Activated B cell treated with CpG ODN at 0.5 μM for 24 hours (primary cell): ENCODE results near the gene UACA. TPM values are rescaled to one million over a fixed set of nuclear protein-coding genes. Genes with fewer than 3 reads are reported as not detected.

Experiments used
- ATAC-seq: fragments of 200-7000 bp; cut with Tn5 transposase; one replicate; pipeline ENCODE4 v1.10.0; 2021; ENCODE audit warnings: low read depth, mild to moderate bottlenecking, moderate library complexity
- CTCF ChIA-PET: fragments of 350-600 bp; sonication (Branson Sonifier 250); formaldehyde crosslinking; loops from one replicate; lab custom pipeline; 2021; ENCODE audit warnings: antibody characterized with exemption; lab: Charles Lee
- POLR2A ChIA-PET: fragments of 350-600 bp; sonication (Branson Sonifier 250); formaldehyde crosslinking; loops from one replicate; lab custom pipeline; 2021; ENCODE audit warnings: antibody characterized with exemption; lab: Charles Lee
- DNase-seq: peaks from one replicate; pipeline ENCODE4 v3.0.0; 2022
- H3K27ac Mint-ChIP-seq: one replicate; pipeline ENCODE4 v1.8.0; 2020; ENCODE audit warnings: mixed read lengths
- H3K27me3 Mint-ChIP-seq: one replicate; pipeline ENCODE4 v1.8.0; 2021; ENCODE audit warnings: mixed read lengths
- H3K36me3 Mint-ChIP-seq: one replicate; pipeline ENCODE4 v1.8.0; 2021; ENCODE audit warnings: low read depth, mixed read lengths
- H3K4me1 Mint-ChIP-seq: one replicate; pipeline ENCODE4 v1.8.0; 2021; ENCODE audit warnings: mixed read lengths
- H3K4me3 Mint-ChIP-seq: one replicate; pipeline ENCODE4 v1.8.0; 2020; ENCODE audit warnings: mild to moderate bottlenecking, mixed read lengths
- H3K9me3 Mint-ChIP-seq: one replicate; pipeline ENCODE4 v1.8.0; 2020; ENCODE audit warnings: mixed read lengths
- intact Hi-C: fragments of 100-400 bp; cut with micrococcal nuclease; formaldehyde crosslinking; loops from one replicate; pipeline ENCODE4 v1.15.1; 2024
- total RNA-seq: library from RNA; stranded (reverse); gene quantifications from 2 replicates; pipeline ENCODE4 v1.2.3, GENCODE V29; 2022
- TF ChIP-seq, protein P1 (sequence below): fragments of 200-600 bp; IDR thresholded peaks from one replicate; pipeline ENCODE4 v1.8.0; 2022; ENCODE audit warnings: antibody characterized with exemption, mild to moderate bottlenecking

Gene UACA
- total RNA-seq, 1 donor from 2014 or later, result 1.00 TPM

DNA sequence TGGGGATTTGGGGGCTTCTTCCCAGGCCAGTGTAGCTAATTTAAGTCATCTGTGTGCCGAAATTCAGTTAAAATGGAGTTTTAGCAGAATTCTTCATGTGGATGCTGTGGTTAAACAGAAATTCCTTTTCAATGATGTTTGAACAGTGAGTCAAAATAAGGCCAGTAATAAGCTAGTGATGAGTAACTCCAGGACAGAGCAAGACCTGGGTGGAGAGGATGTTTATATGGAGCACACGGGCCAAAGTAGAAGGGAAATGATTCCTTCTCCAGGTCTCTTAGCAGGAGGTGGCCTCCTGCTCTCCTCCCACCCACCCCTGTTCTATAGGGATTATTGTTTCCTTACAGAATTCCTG, 31.9 kb upstream of the UACA start:
- intact Hi-C loops, result no loop called here
- no peak for ATAC-seq
- POLR2A ChIA-PET, result interaction anchor here (0.6 kb wide), 1 partner anchor 12 kb away, joined by 8 read pairs; no protein-coding TSS in a partner anchor

DNA sequence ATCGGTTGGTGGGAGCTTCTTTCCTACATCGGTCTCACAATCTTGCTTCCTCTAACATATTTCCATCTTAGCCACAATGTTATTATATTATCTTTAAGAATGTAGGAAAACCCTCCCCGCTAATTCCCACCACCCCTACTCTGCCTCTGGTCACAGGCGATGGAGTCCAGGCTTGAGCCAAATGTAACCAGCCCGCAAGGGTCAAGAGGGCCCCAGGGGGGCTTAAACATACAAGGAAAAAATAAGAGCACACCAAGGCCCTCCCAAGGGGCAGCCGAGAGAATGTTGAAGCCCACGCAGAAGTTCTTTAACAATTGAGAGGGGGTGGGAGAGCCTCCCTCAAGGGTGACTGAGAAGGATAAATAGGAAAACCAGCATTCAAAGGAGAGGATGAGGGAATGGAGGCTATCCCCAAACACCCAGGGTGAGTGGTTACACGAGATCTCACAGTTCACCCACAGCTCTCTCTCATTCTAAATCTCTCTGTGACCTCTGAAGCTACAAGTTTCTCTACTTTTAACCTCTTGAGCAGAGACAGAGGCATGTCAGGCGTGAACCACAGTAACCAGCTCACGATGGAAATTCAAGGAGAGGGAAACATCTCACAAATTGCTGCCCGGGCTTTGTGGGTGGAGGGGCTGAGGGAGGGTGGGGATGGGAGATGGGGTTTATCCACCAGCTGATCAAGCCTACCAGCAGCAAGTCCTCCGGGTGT, 31.4 kb upstream of the UACA start:
- H3K4me3 Mint-ChIP-seq, result no peak overlapping the region
- TF ChIP-seq, protein P1, sequence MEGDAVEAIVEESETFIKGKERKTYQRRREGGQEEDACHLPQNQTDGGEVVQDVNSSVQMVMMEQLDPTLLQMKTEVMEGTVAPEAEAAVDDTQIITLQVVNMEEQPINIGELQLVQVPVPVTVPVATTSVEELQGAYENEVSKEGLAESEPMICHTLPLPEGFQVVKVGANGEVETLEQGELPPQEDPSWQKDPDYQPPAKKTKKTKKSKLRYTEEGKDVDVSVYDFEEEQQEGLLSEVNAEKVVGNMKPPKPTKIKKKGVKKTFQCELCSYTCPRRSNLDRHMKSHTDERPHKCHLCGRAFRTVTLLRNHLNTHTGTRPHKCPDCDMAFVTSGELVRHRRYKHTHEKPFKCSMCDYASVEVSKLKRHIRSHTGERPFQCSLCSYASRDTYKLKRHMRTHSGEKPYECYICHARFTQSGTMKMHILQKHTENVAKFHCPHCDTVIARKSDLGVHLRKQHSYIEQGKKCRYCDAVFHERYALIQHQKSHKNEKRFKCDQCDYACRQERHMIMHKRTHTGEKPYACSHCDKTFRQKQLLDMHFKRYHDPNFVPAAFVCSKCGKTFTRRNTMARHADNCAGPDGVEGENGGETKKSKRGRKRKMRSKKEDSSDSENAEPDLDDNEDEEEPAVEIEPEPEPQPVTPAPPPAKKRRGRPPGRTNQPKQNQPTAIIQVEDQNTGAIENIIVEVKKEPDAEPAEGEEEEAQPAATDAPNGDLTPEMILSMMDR, result no peak
- no peak for ATAC-seq
- DNase-seq, result no peak
- H3K36me3 Mint-ChIP-seq, result no peaks in the 10 kb centered on the region
- ChIA-PET POLR2A (no interaction called here), CTCF (no interaction called here)
- H3K4me1 Mint-ChIP-seq, result no peaks in the 10 kb centered on the region
- no peaks in the 10 kb centered on the region for H3K9me3 Mint-ChIP-seq
- no peak overlapping the region for H3K27ac Mint-ChIP-seq
- intact Hi-C loops, result no loop called here
- H3K27me3 Mint-ChIP-seq, result peaks cover 19% of the 10 kb centered on the region

More for the DNA sequence above, 31.9 kb upstream of the UACA start:
- DNase-seq, result no peak
- Mint-ChIP-seq H3K36me3 (no peaks in the 10 kb centered on the region), H3K27ac (no peak overlapping the region), H3K9me3 (no peaks in the 10 kb centered on the region), H3K27me3 (peaks cover 22% of the 10 kb centered on the region), H3K4me1 (no peaks in the 10 kb centered on the region), H3K4me3 (no peak overlapping the region)
- TF ChIP-seq, protein P1, result no peak
- CTCF ChIA-PET, result no interaction called here

DNA sequence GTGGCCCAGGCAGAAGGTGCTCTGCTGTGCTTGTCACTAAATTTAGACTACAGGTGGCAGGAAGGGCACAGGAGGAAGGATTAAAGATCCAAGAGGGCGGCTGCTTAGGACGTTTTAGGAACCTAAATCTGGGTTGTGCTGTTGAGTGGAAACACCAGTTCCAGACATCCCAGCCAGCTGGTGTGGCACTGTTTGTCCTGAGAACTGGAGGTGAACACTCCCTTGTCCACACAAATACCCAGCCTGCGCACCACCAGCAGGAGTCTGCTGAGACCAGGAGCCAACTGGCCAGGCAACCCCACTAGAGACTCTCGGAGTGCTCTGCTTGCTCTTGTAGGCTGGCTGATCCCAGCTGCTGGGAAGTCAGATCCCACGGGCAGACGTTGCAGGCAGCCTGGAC, 30.3 kb upstream of the UACA start:
- intact Hi-C loops, result no loop called here
- ChIA-PET CTCF (no interaction called here), POLR2A (no interaction called here)
- ATAC-seq (no peak), DNase-seq (no peak)
- TF ChIP-seq, protein P1, result no peak
- Mint-ChIP-seq H3K4me1 (no peaks in the 10 kb centered on the region), H3K4me3 (no peak overlapping the region), H3K36me3 (no peaks in the 10 kb centered on the region), H3K9me3 (no peaks in the 10 kb centered on the region), H3K27me3 (peaks cover 18% of the 10 kb centered on the region), H3K27ac (no peak overlapping the region)

GRCh38 chr15:70792171-70792573, 28.8 kb upstream of the UACA start:
- no peak overlapping the region for H3K4me3 Mint-ChIP-seq
- no peak overlapping the region for H3K27ac Mint-ChIP-seq
- TF ChIP-seq, protein P1, result no peak
- ATAC-seq (no peak), DNase-seq (no peak)
- no peaks in the 10 kb centered on the region for H3K4me1 Mint-ChIP-seq
- intact Hi-C loops, result no loop called here
- CTCF ChIA-PET, result no interaction called here
- peaks cover 9% of the 10 kb centered on the region for H3K27me3 Mint-ChIP-seq
- H3K9me3 Mint-ChIP-seq, result no peaks in the 10 kb centered on the region
- no peaks in the 10 kb centered on the region for H3K36me3 Mint-ChIP-seq
- POLR2A ChIA-PET, result no interaction called here

GRCh38 chr15:70791259-70791658, 27.9 kb upstream of the UACA start:
- ChIA-PET POLR2A (no interaction called here), CTCF (no interaction called here)
- Mint-ChIP-seq H3K27me3 (peaks cover 9% of the 10 kb centered on the region), H3K4me1 (no peaks in the 10 kb centered on the region), H3K9me3 (no peaks in the 10 kb centered on the region), H3K36me3 (no peaks in the 10 kb centered on the region), H3K27ac (no peak overlapping the region), H3K4me3 (no peak overlapping the region)
- ATAC-seq, result no peak
- intact Hi-C loops, result no loop called here
- no peak for DNase-seq
- TF ChIP-seq, protein P1, result no peak
